Activated CD8-positive, alpha-beta memory T cell treated with anti-CD3 and anti-CD28 coated beads for 48 hours (primary cell): Measurements from ENCODE around the gene UBE2U.
"Not testable (repeated sequence)": the region's sequence is repeated elsewhere in the genome, so short reads cannot be mapped to it uniquely, and the experiment has no call there.

Experiments used
- DNase-seq, 3 experiments: peaks; one replicate each; pipeline ENCODE4 v3.0.0-alpha.2; 2020; ENCODE audit warnings: low read depth in 2 of 3, low spot score in 2 of 3

The UBE2U gene

GRCh38 chr1:64239519-64239918 is 36.1 kb downstream of the UBE2U start:
- not testable (repeated sequence) for DNase-seq

- DNase-seq, result no peak
Observed at GRCh38 chr1:64240206-64240605, 36.8 kb downstream of the UBE2U start.

- DNase-seq, result no peak
Observed at GRCh38 chr1:64241069-64241468, 37.6 kb downstream of the UBE2U start.

DNA sequence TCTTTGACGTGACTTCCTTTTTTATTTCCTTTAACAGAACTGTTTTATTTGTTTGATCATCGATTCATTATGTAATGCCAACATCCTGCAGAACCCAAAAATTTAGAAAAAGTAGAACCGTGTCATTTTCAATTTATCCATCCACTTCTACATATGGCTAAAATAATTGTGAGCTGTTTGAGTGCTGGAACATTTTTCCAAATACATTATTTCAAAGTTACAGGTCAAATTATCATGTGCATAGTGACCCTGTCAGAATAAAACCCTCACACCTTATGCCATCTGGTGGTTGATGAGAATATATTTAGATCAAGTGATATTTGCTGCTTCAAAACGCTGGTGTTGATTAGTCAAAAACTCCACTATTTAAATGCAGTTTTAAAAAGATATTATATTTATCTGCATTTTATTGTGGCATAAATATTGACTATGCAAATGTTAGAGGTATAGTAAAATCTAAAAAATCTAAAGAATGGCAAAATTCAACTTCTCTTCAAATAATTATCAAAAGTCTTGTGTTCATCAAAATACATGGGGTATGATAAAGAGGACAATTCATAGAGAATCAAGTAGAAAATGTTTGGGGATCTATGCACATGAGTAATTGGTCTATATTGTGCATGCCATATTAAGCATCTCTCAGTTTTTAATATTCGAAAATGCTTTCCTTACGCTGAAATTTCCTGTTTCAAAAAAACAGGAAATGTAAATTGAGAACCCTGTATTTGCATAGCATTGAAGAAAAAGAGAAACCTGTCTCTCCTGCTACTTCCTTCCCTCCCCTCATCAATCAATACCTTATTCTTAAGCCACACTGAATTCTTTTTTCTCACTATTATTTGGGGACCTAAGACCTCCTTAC is 39.7 kb downstream of the UBE2U start:
- no peak for DNase-seq

DNA sequence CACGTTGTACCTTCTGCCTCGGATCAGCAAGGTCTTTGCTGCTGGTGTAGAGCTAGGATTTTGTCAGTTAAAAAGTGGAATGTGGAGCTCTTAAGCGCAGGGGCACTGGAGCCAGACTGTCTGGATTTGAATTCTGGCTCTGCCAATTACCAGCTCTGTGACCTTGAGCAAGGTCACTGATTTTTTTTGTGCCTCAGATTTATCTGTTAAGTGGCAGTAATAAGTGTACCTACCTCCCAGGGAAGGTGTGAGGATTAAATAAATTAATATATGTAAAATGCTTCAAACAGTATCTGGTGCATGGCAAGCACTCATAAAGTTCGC is 40.3 kb downstream of the UBE2U start:
- DNase-seq, result no peak

GRCh38 chr1:64245495-64245894 is 42.1 kb downstream of the UBE2U start:
- DNase-seq, result no peak

DNA sequence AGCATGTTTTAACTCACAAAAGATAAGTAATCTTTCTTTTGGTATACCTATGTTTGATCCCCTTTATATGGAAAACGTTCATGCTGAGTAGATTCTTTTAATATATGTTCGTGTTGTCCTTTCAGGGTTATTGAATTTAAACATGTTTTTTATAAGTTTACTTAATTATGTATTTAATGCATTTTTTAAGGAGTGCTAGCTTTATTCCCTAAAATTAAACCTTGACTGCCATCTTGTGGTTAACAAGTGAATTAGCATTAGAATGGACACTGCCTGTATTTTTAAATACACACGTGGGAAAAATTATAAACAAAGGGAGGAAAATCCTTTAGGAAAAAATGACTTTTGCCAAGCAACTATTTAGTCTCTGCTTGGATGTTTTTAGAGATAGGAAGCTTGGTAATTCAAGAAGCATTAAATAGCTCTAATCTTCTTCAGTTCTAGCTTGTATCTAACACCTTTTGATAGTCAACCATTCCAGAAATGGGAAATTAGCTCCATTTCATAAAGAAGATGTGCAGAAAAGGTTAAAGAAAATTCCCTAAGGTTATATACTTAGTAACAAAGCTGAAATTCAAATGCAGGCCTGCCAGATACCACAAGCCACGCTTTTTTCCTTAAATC is 43.0 kb downstream of the UBE2U start:
- no peak for DNase-seq

DNA sequence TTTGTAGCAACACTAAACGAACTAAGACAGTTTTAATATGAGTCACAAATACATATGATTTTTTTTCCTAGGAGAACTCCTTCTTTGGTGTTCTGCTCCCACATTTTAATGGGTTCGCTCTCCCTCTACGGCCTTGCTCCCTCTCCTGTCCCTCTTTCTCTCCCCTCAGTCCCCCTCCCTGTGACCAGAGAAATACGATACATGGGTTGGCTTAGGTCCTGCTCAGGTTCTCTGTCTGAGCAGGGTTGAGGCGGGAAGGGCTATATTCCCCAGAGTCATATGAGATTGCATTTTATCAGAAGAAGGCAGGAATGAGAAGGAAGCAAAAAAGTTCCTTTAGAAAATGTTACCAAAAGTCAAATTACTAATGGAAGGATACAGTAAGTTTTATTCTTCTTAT is 44.6 kb downstream of the UBE2U start:
- no peak for DNase-seq

DNA sequence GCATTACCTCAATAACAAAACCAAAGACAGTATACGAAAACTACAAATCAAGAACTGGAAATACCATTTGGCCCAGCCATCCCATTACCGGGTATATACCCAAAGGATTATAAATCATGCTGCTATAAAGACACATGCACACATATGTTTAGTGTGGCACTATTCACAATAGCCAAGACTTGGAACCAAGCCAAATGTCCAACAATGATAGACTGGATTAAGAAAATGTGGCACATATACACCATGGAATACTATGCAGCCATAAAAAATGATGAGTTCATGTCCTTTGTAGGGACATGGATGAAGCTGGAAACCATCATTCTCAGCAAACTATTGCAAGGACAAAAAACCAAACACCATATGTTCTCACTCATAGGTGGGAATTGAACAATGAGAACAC is 47.0 kb downstream of the UBE2U start:
- not testable (repeated sequence) for DNase-seq

DNA sequence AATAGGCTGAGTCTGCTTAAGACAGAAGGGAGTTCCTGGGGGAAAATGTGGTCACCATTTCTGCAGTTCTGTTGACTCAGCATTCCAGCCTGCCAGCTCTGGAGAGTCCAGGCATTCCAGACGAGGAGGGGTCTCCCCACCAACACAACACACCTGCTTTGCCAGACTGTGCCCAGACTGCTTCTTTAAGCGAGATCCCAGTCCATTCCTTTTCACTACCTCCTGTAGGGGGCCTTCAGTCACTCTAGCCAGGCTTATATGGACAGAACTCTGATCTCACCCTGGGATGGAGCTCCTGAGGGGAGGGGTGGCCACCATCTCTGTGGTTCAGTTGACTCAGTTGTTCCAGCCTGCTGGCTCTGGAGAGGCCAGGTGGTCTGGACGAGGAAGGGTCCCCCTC is 48.5 kb downstream of the UBE2U start:
- DNase-seq, result no peak

DNA sequence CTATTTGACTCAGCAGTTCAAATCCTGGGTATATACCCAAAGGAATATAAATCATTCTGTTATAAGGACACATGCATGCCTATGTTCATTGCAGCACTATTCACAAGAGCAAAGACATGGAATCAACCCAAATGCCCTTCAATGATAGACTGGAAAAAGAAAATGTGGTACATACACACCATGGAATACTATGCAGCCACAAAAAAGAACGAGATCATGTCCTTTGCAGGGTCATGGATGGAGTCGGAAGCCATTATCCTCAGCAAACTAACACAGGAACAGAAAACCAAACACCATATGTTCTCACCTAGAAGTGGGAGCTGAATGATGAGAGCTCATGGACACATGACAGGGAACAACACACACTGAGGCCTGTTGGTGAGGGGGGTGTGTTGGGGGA is 53.8 kb downstream of the UBE2U start:
- not testable (repeated sequence) for DNase-seq

DNA sequence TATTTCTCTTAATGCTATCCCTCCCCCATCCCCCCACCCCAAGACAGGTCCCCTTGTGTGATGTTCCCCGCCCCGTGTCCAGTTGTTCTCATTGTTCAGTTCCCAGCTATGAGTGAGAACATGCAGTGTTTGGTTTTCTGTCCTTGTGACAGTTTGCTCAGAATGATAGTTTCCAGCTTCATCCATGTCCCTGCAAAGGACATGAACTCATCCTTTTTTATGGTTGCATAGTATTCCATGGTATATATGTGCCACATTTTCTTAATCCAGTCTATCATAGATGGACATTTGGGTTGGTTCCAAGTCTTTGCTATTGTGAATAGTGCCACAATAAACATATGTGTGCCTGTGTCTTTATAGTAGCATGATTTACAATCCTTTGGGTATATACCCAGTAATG is 55.0 kb downstream of the UBE2U start:
- not testable (repeated sequence) for DNase-seq

DNA sequence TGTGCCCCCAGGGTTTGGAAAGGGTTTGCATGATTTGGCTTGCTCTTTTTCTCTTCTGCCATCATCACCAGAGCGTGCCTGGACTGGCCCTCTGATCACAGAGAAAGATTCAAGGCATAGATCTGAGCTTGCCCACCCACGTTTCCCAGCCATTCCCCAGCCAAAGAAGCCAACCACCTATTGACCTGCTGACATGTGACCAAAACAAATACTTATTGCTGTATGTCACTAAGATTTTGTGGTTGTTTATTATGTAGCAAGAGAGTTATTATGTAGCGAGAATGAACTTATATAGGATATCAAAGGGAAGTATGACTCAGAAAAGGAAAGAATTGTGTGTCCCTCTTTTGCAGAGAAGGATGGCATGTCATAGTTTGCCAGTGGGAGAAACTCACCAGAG is 59.9 kb downstream of the UBE2U start:
- DNase-seq, result no peak

- no peak for DNase-seq
Observed at GRCh38 chr1:64263856-64264255, 60.4 kb downstream of the UBE2U start.

GRCh38 chr1:64265141-64265540 is 61.7 kb downstream of the UBE2U start:
- no peak for DNase-seq

DNA sequence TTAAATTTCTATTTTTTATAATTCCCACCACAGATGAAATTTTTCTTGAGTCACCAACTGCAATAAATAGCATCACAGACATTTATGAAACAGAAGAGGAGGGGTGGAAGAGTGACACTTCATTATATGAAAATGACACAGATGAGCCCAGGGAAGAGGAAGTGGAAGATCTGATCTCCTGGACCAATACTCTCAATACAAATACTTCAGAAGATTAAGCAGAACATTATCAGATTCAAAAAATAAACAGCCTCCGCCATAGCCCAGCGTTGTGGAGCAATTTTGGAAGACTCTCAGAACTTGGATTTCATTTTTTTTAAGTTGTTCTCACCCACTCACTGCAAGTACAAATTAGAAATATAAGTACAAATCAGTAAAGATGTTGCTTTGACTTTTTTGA is 63.6 kb downstream of the UBE2U start:
- DNase-seq, result no peak

- peak in 2 of 3 experiments; percentile 31 to 35 for DNase-seq
Observed at GRCh38 chr1:64268653-64269557, 65.5 kb downstream of the UBE2U start.

- no peak for DNase-seq
Observed at GRCh38 chr1:64269558-64269884, 66.1 kb downstream of the UBE2U start.

- no peak for DNase-seq
Observed at GRCh38 chr1:64280001-64280400, 76.6 kb downstream of the UBE2U start.

DNA sequence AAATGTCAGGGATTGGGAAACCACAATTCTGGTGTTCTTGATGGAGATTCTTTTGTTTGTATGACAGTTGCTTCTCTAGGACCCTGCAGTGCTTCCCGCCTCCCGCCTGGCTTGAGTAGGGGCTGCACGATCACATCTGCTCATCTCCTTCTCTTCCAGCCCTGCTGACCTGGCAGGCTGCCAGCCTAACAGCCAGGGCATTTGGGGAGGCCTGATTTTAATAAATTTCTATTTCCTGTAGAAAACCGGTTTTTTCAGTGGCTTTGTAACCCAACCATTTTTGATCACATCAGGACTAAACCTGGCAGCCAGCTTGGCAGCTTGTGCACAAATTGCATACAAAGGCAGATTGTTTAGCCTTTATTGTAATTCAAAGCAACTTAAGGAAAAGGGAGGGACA is 78.9 kb downstream of the UBE2U start:
- DNase-seq, result no peak

DNA sequence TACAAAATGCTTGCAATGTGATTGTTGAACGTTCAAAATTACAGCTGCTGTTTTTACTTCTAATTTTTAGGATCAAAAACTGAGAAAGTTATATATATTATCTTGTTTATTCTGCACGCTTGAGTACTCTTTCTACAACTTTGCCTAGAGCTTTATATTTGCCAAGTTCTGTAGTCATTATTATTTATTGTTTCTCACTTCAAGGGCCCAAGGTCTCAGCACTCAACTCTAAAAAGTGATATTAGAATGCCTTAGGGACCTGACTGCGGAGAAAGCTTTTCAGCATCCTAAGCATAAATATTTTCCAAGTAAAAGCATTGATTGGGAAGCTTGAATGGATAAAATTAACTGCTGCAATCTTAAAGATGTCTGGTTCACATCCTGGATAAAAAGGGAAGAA is 83.6 kb downstream of the UBE2U start:
- no peak for DNase-seq

DNA sequence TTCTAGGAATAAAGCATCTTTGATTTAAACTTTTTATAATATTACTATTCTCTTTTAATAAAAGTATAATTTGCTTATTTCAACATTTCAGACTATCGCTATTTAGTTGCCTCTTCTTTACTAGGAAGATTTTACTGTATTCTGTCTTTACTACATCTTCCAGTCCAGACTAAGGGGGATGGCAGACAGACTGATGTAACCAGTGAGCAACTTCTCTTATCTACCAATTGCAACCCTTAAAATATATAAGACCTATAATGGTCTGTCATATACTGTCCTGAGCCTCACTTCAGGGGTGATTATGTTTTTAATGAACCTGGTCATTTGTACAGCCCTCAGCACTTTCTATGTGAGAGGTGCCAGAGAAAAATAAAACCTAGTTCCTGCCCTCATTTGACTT is 87.0 kb downstream of the UBE2U start:
- DNase-seq, result no peak
